Endothelial cell (in vitro differentiated cells): ENCODE data around the gene SLK. TPM values are rescaled to one million over a fixed set of nuclear protein-coding genes. Genes with fewer than 3 reads are reported as not detected.

Experiments
- DNase-seq: peaks from one replicate; pipeline ENCODE4 v3.0.0; 2021; ENCODE audit warnings: low spot score
- H3K27ac Mint-ChIP-seq: one replicate; pipeline ENCODE4 v1.8.0; 2021; ENCODE audit warnings: mixed read lengths, inconsistent platforms; ENCODE audit not compliant: unreplicated experiment
- H3K27me3 Mint-ChIP-seq: one replicate; pipeline ENCODE4 v1.8.0; 2021; ENCODE audit warnings: mild to moderate bottlenecking, moderate library complexity, mixed read lengths, inconsistent platforms; ENCODE audit not compliant: unreplicated experiment
- H3K36me3 Mint-ChIP-seq: one replicate; pipeline ENCODE4 v1.8.0; 2021; ENCODE audit warnings: mild to moderate bottlenecking, low read depth, mixed read lengths, inconsistent platforms; ENCODE audit not compliant: unreplicated experiment
- H3K4me1 Mint-ChIP-seq: one replicate; pipeline ENCODE4 v1.8.0; 2021; ENCODE audit warnings: mild to moderate bottlenecking, mixed read lengths, inconsistent platforms; ENCODE audit not compliant: unreplicated experiment
- H3K4me3 Mint-ChIP-seq: one replicate; pipeline ENCODE4 v1.8.0; 2021; ENCODE audit warnings: mild to moderate bottlenecking, mixed read lengths, inconsistent platforms; ENCODE audit not compliant: unreplicated experiment
- H3K9me3 Mint-ChIP-seq: one replicate; pipeline ENCODE4 v1.8.0; 2021; ENCODE audit warnings: mixed read lengths, inconsistent platforms; ENCODE audit not compliant: unreplicated experiment
- total RNA-seq: library from RNA; stranded (reverse); fragmentation: NEBNext Ultra II Directional; extraction: Animal tissue kit (Norgen Biotek cat#: 25700); gene quantifications from one replicate; pipeline ENCODE4 v1.2.1, GENCODE V29; 2021; ENCODE audit not compliant: unreplicated experiment
- TF ChIP-seq, protein P1 (sequence below): fragments of 200-600 bp; sonication (generic); IDR thresholded peaks from one replicate; pipeline ENCODE4 v1.5.0; 2021; ENCODE audit warnings: antibody characterized with exemption; ENCODE audit not compliant: unreplicated experiment

Gene SLK
- total RNA-seq, 1 donor from 2014 or later, result 30.8 TPM

DNA sequence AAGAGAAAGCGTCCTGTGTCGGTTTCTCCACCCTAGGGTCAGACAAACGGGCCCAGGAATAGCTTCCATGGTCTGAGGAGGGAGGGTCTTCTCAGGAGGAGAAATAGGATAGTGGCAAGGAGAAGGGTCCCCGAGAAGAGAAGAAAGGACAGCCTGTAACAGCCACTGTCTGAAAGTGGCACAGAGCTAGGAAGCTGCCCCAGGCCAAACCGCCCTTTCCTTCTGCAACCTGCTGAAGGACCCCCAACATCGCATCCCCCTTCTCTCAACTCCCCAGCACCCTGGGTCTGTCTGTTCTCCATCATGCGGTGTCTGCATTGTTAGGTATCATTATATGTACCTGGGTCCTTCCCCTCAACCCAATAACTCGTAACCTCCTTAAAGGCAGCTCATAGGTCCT, 71.6 kb downstream of the SLK start:
- Mint-ChIP-seq H3K36me3 (peaks cover 12% of the 10 kb centered on the region), H3K27me3 (peaks cover 21% of the 10 kb centered on the region), H3K9me3 (no peaks in the 10 kb centered on the region), H3K27ac (no peak overlapping the region), H3K4me3 (no peak overlapping the region), H3K4me1 (no peaks in the 10 kb centered on the region)
- TF ChIP-seq, protein P1, sequence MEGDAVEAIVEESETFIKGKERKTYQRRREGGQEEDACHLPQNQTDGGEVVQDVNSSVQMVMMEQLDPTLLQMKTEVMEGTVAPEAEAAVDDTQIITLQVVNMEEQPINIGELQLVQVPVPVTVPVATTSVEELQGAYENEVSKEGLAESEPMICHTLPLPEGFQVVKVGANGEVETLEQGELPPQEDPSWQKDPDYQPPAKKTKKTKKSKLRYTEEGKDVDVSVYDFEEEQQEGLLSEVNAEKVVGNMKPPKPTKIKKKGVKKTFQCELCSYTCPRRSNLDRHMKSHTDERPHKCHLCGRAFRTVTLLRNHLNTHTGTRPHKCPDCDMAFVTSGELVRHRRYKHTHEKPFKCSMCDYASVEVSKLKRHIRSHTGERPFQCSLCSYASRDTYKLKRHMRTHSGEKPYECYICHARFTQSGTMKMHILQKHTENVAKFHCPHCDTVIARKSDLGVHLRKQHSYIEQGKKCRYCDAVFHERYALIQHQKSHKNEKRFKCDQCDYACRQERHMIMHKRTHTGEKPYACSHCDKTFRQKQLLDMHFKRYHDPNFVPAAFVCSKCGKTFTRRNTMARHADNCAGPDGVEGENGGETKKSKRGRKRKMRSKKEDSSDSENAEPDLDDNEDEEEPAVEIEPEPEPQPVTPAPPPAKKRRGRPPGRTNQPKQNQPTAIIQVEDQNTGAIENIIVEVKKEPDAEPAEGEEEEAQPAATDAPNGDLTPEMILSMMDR, result no peak
- no peak for DNase-seq

DNA sequence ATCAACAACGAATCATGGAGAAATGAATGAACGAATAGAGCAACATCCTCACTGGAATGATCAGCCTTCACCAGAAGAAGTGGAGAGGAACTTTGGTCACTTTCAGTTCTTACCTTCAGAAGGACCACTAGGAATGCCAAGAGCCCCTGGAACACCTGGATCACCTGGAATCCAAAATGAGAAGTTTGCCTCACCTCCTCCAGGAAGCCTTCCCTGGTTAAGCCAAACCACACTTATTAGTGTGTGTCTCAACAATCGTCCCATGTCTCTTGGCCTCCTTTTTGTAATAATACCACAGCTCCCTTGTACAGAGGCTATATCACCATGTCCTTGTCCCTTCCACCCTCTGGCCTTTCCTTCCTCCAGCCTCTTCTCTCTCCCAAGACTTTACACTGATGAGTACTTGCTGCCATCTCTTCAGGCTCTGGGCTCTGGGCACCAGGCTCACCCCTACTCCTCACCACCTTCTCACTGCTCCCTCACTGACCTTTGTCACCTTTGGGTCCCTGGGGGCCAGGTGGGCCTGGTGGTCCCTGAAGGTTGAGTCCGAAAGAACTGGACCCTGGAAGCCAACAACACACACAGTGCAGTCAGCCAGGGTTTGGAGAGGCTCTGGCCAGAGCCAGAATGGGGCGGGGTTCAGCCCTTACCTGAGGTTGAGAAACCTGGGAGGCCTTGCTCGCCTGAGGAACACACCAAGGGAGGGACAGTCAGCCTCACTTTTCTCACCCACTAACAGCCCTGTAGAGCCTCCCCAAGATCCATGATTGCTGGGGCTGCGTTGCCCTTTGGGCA, 72.2 kb downstream of the SLK start:
- Mint-ChIP-seq H3K9me3 (no peaks in the 10 kb centered on the region), H3K4me3 (no peak overlapping the region), H3K4me1 (no peaks in the 10 kb centered on the region), H3K27me3 (peaks cover 21% of the 10 kb centered on the region), H3K27ac (no peak overlapping the region), H3K36me3 (peaks cover 12% of the 10 kb centered on the region)
- DNase-seq, result no peak
- TF ChIP-seq, protein P1, result no peak

DNA sequence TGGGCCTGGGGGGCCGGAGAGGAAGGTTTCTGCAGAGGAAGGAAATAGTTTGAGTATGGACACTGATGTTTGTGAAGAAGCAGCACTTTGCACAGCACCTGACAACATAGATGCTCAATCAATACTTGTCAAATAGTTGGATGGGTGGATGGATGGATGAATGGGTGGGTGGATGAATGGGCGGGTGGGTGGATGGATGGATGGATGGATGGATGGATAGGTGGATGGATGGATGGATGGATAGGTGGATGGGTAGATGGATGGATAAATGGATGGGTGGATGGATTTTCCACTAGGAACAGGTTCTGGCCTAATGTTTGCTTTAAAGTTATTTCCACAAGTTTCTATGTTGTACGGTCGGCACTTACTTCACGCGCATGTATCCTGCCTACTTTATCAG, 73.4 kb downstream of the SLK start:
- H3K4me1 Mint-ChIP-seq, result no peaks in the 10 kb centered on the region
- no peak overlapping the region for H3K4me3 Mint-ChIP-seq
- H3K9me3 Mint-ChIP-seq, result no peaks in the 10 kb centered on the region
- TF ChIP-seq, protein P1, result no peak
- no peak for DNase-seq
- peaks cover 12% of the 10 kb centered on the region for H3K36me3 Mint-ChIP-seq
- no peak overlapping the region for H3K27ac Mint-ChIP-seq
- peaks cover 20% of the 10 kb centered on the region for H3K27me3 Mint-ChIP-seq

DNA sequence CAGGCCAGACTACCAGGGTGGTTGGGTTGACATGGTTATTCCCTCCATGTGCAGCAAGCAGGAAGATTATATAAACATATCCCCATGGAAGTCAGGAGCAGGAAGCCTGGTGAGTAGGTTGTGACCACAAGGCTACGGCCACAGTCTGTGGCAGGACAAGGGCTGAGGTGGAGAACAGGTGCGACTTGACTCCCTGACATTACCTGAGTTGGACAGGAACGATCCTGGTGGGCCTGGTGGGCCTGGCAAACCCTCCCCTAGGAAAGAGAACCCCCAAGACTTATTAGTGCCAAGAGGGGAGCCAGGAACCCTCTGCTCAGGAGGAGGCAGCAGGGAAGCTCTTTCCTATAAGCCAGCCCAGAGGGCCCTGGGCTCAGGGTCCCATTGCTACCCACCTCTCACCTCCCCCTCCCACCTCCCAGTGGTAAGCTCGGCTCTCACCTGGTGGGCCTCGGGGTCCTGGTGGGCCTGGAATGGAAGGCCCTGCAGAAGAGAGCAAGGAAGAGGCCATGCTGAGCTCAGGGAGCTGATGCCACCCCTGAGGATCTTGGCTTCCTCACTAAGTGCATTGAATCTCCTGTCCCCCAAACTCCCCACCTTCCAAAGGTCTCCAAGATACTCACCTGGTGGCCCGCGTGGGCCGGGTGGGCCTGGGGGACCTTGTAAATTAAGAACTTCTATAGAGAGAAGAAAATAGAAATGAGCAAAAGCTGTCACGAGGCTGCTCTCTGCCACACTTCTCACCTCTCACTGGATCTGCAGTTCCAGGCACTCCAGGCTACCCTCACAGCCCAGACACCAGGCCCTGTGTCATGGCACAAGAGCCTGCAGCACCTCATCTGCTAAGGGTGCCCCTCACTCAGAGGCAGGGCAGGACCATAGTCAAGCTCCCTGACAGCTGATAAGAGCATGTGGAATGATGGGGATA, 74.2 kb downstream of the SLK start:
- no peaks in the 10 kb centered on the region for H3K4me1 Mint-ChIP-seq
- H3K9me3 Mint-ChIP-seq, result no peaks in the 10 kb centered on the region
- H3K36me3 Mint-ChIP-seq, result peaks cover 7% of the 10 kb centered on the region
- DNase-seq, result no peak
- TF ChIP-seq, protein P1, result no peak
- H3K4me3 Mint-ChIP-seq, result no peak overlapping the region
- H3K27ac Mint-ChIP-seq, result no peak overlapping the region
- peaks cover 14% of the 10 kb centered on the region for H3K27me3 Mint-ChIP-seq
